ENCODE results near the gene PARS2. TPM values are rescaled to one million over a fixed set of nuclear protein-coding genes. Genes with fewer than 3 reads are reported as not detected.

PARS2 gene
- total and polyA plus RNA-seq, 2 experiments from 2014 or later = 5.9 to 13.6 TPM

DNA sequence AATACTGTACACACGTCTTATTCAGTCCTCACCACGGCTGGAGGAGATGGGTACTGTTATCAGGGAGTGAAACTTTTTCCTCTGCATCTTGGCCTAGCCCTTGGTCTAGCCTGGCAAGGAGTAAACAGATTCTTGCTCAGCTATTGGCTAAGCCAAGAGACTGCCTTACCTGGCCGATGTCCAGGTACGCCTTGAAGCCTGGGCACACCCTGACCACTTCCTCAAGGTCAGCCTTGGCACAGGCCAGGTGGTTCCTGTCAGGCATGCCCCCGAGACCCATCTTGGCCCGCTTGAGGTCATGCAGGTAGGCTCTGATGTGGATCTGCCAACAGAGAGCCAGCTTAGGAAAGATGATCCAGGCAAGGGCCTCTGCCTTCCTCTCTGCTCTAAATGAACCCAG lies 17.8 kb upstream of the PARS2 start (continued):
- TF ChIP-seq, protein P1, sequence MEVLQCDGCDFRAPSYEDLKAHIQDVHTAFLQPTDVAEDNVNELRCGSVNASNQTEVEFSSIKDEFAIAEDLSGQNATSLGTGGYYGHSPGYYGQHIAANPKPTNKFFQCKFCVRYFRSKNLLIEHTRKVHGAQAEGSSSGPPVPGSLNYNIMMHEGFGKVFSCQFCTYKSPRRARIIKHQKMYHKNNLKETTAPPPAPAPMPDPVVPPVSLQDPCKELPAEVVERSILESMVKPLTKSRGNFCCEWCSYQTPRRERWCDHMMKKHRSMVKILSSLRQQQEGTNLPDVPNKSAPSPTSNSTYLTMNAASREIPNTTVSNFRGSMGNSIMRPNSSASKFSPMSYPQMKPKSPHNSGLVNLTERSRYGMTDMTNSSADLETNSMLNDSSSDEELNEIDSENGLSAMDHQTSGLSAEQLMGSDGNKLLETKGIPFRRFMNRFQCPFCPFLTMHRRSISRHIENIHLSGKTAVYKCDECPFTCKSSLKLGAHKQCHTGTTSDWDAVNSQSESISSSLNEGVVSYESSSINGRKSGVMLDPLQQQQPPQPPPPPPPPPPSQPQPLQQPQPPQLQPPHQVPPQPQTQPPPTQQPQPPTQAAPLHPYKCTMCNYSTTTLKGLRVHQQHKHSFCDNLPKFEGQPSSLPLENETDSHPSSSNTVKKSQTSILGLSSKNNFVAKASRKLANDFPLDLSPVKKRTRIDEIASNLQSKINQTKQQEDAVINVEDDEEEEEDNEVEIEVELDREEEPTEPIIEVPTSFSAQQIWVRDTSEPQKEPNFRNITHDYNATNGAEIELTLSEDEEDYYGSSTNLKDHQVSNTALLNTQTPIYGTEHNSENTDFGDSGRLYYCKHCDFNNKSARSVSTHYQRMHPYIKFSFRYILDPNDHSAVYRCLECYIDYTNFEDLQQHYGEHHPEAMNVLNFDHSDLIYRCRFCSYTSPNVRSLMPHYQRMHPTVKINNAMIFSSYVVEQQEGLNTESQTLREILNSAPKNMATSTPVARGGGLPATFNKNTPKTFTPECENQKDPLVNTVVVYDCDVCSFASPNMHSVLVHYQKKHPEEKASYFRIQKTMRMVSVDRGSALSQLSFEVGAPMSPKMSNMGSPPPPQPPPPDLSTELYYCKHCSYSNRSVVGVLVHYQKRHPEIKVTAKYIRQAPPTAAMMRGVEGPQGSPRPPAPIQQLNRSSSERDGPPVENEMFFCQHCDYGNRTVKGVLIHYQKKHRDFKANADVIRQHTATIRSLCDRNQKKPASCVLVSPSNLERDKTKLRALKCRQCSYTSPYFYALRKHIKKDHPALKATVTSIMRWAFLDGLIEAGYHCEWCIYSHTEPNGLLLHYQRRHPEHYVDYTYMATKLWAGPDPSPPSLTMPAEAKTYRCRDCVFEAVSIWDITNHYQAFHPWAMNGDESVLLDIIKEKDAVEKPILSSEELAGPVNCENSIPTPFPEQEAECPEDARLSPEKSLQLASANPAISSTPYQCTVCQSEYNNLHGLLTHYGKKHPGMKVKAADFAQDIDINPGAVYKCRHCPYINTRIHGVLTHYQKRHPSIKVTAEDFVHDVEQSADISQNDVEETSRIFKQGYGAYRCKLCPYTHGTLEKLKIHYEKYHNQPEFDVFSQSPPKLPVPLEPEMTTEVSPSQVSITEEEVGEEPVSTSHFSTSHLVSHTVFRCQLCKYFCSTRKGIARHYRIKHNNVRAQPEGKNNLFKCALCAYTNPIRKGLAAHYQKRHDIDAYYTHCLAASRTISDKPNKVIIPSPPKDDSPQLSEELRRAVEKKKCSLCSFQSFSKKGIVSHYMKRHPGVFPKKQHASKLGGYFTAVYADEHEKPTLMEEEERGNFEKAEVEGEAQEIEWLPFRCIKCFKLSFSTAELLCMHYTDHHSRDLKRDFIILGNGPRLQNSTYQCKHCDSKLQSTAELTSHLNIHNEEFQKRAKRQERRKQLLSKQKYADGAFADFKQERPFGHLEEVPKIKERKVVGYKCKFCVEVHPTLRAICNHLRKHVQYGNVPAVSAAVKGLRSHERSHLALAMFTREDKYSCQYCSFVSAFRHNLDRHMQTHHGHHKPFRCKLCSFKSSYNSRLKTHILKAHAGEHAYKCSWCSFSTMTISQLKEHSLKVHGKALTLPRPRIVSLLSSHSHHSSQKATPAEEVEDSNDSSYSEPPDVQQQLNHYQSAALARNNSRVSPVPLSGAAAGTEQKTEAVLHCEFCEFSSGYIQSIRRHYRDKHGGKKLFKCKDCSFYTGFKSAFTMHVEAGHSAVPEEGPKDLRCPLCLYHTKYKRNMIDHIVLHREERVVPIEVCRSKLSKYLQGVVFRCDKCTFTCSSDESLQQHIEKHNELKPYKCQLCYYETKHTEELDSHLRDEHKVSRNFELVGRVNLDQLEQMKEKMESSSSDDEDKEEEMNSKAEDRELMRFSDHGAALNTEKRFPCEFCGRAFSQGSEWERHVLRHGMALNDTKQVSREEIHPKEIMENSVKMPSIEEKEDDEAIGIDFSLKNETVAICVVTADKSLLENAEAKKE (CRISPR knock-in tag; IDR thresholded peaks at IDR 0.05) = no peak
- TF ChIP-seq JUNB (IDR thresholded peaks at IDR 0.05; ENCODE audit: unreplicated experiment) (no peak), REST (IDR thresholded peaks at IDR 0.05; ENCODE audit: unreplicated experiment) (no peak), POLR2AphosphoS5 (IDR thresholded peaks at IDR 0.05; ENCODE audit: low read depth) (no peak), CREB1 (CRISPR knock-in tag; IDR thresholded peaks at IDR 0.05; ENCODE audit: low read depth) (no peak)

Data from GM23338 (cell line).